H1 (cell line): ENCODE data around the gene CHCHD3. TPM values are rescaled to one million over a fixed set of nuclear protein-coding genes. Genes with fewer than 3 reads are reported as not detected.

Experiments
- CTCF ChIA-PET: fragments of 300-600 bp; sonication (Branson Sonifier 250); formaldehyde crosslinking; loops from one replicate; lab custom pipeline; 2021; ENCODE audit not compliant: partially characterized antibody; lab: Charles Lee
- POLR2A ChIA-PET: fragments of 300-600 bp; sonication (Branson Sonifier 250); formaldehyde crosslinking; loops from one replicate; lab custom pipeline; 2021; ENCODE audit warnings: inconsistent platforms; ENCODE audit not compliant: partially characterized antibody; lab: Charles Lee
- DNase-seq, 2 experiments: peaks; one replicate each; pipeline versions ENCODE4 v3.0.0 to v3.0.0-alpha.2; 2010 to 2022; ENCODE audit warnings: low spot score in 2 of 2, low read depth in 1 of 2, mixed read lengths in 1 of 2
- FAIRE-seq: peaks from 2 replicates; lab custom pipeline; 2011; peaks lifted over from hg19 to GRCh38; lab: Jason Lieb, UNC
- H2AFZ ChIP-seq: 2 replicates; pipeline ENCODE4 v1.8.1; 2012; ENCODE audit warnings: low read length, inconsistent platforms
- H2AK5ac ChIP-seq: 2 replicates; pipeline ENCODE4 v1.6.1; 2013; ENCODE audit warnings: low read depth, low read length
- H2BK120ac ChIP-seq: replicated peaks from 2 replicates; pipeline ENCODE3; 2013; ENCODE audit warnings: low read depth, low read length, inconsistent platforms
- H2BK12ac ChIP-seq: 2 replicates; pipeline ENCODE4 v1.6.1; 2013; ENCODE audit warnings: low read depth, low read length
- H2BK15ac ChIP-seq: 2 replicates; pipeline ENCODE4 v1.6.1; 2013; ENCODE audit warnings: low read length
- H2BK20ac ChIP-seq: 2 replicates; pipeline ENCODE4 v1.6.1; 2013; ENCODE audit warnings: low read length
- H2BK5ac ChIP-seq: 2 replicates; pipeline ENCODE4 v1.6.1; 2013; ENCODE audit warnings: low read depth, low read length
- H3K14ac ChIP-seq: 2 replicates; pipeline ENCODE4 v1.6.1; 2013; ENCODE audit warnings: inconsistent platforms; ENCODE audit not compliant: insufficient read length
- H3K18ac ChIP-seq: 2 replicates; pipeline ENCODE4 v1.6.1; 2013; ENCODE audit warnings: low read length; ENCODE audit errors: extremely low read depth
- H3K23ac ChIP-seq: 2 replicates; pipeline ENCODE4 v1.6.1; 2013; ENCODE audit warnings: inconsistent platforms; ENCODE audit not compliant: insufficient read length
- H3K23me2 ChIP-seq: 2 replicates; pipeline ENCODE4 v1.6.1; 2013; ENCODE audit warnings: low read depth, low read length
- H3K27ac ChIP-seq: 2 replicates; pipeline ENCODE4 v1.6.1; 2011; ENCODE audit warnings: low read depth, low read length, inconsistent platforms
- H3K27me3 ChIP-seq, 4 experiments: replicated peaks in 1 of 4; 1 replicate in 1 of 4; 2 replicates in 3 of 4; pipeline versions ENCODE4 v1.6.1 to v1.8.1; 2011 to 2013; ENCODE audit warnings: low read length in 3 of 4, mild to moderate bottlenecking in 3 of 4, inconsistent platforms in 2 of 4, mixed read lengths in 2 of 4, moderate library complexity in 1 of 4; ENCODE audit not compliant: control insufficient read depth in 3 of 4, insufficient read depth in 3 of 4; ENCODE audit errors: extremely low read depth in 1 of 4
- H3K36me3 ChIP-seq, 4 experiments: 2 replicates each; pipeline versions ENCODE4 v1.6.1 to v1.8.1; 2011 to 2013; ENCODE audit warnings: mild to moderate bottlenecking in 4 of 4, low read length in 3 of 4, moderate library complexity in 2 of 4, control low read depth in 1 of 4, inconsistent platforms in 1 of 4; ENCODE audit not compliant: insufficient read depth in 4 of 4, control insufficient read depth in 2 of 4
- H3K4ac ChIP-seq: replicated peaks from 2 replicates; pipeline ENCODE3; 2013; ENCODE audit warnings: low read length, low read depth, mixed read lengths, inconsistent platforms; ENCODE audit not compliant: insufficient read length
- H3K4me1 ChIP-seq, 4 experiments: replicated peaks in 1 of 4; 1 replicate in 1 of 4; 2 replicates in 3 of 4; pipeline versions ENCODE4 v1.6.1 to v1.8.1; 2011 to 2013; ENCODE audit warnings: low read length in 3 of 4, inconsistent platforms in 2 of 4, mixed read lengths in 1 of 4; ENCODE audit not compliant: insufficient read depth in 4 of 4, control insufficient read depth in 3 of 4
- H3K4me2 ChIP-seq, 2 experiments: 2 replicates each; pipeline versions ENCODE4 v1.6.1 to v1.8.1; 2011 to 2013; ENCODE audit warnings: low read depth in 2 of 2, low read length in 2 of 2, control low read depth in 1 of 2, inconsistent platforms in 1 of 2, mild to moderate bottlenecking in 1 of 2; ENCODE audit not compliant: insufficient read depth in 1 of 2
- H3K4me3 ChIP-seq, 4 experiments: fragments of 200-600, 300-600 bp in 1 of 4; sonication (generic), shearing (Covaris generic), sonication (Bioruptor Twin) in 1 of 4; 2 replicates each; pipeline versions ENCODE4 v1.5.1 to v1.8.1; 2011 to 2016; ENCODE audit warnings: low read length in 4 of 4, low read depth in 3 of 4, control low read depth in 2 of 4, inconsistent platforms in 2 of 4, mild to moderate bottlenecking in 2 of 4, mixed read lengths in 1 of 4, moderate library complexity in 1 of 4; ENCODE audit not compliant: insufficient read depth in 2 of 4; ENCODE audit errors: extremely low read depth in 1 of 4
- H3K56ac ChIP-seq: replicated peaks from 2 replicates; pipeline ENCODE3; 2013; ENCODE audit warnings: low read depth, mild to moderate bottlenecking, mixed read lengths, low read length, inconsistent platforms; ENCODE audit not compliant: insufficient read length
- H3K79me1 ChIP-seq: 2 replicates; pipeline ENCODE4 v1.6.1; 2013; ENCODE audit warnings: low read depth, low read length, control low read depth
- H3K79me2 ChIP-seq, 2 experiments: 2 replicates each; pipeline versions ENCODE4 v1.6.1 to v1.8.1; 2012 to 2013; ENCODE audit warnings: low read length in 2 of 2, mild to moderate bottlenecking in 2 of 2, inconsistent platforms in 1 of 2; ENCODE audit not compliant: insufficient read depth in 2 of 2, control insufficient read depth in 1 of 2
- H3K9ac ChIP-seq, 4 experiments: replicated peaks in 1 of 4; 1 replicate in 1 of 4; 2 replicates in 3 of 4; pipeline versions ENCODE4 v1.6.1 to v1.8.1; 2011 to 2013; ENCODE audit warnings: low read depth in 3 of 4, low read length in 3 of 4, control low read depth in 2 of 4, mild to moderate bottlenecking in 2 of 4, moderate library complexity in 2 of 4, inconsistent platforms in 1 of 4; ENCODE audit errors: extremely low read depth in 1 of 4
- H3K9me3 ChIP-seq, 2 experiments: 2 replicates each; pipeline versions ENCODE4 v1.6.1 to v1.8.1; 2012 to 2013; ENCODE audit warnings: mild to moderate bottlenecking in 2 of 2, moderate library complexity in 2 of 2, control low read depth in 1 of 2, inconsistent platforms in 1 of 2, low read depth in 1 of 2, low read length in 1 of 2, mixed read lengths in 1 of 2; ENCODE audit not compliant: insufficient read depth in 2 of 2
- H4K20me1 ChIP-seq, 2 experiments: replicated peaks in 1 of 2; 2 replicates each; pipeline versions ENCODE3 to v1.8.1; 2011 to 2013; ENCODE audit warnings: inconsistent platforms in 2 of 2, low read length in 2 of 2, mild to moderate bottlenecking in 1 of 2; ENCODE audit not compliant: insufficient read depth in 2 of 2, control insufficient read depth in 1 of 2
- H4K5ac ChIP-seq: 2 replicates; pipeline ENCODE4 v1.6.1; 2013; ENCODE audit warnings: low read length, low read depth, mixed read lengths, inconsistent platforms; ENCODE audit not compliant: insufficient read length
- H4K8ac ChIP-seq: 2 replicates; pipeline ENCODE4 v1.8.0; 2013; ENCODE audit warnings: mild to moderate bottlenecking, moderate library complexity, low read length, inconsistent platforms; ENCODE audit not compliant: insufficient read depth; ENCODE audit errors: extremely low read depth
- H4K91ac ChIP-seq: replicated peaks from 2 replicates; pipeline ENCODE3; 2013; ENCODE audit warnings: low read length, mixed read lengths, inconsistent platforms; ENCODE audit not compliant: insufficient read length
- ASH2L ChIP-seq: fragments of 200-600, 300-600 bp; sonication (generic); IDR thresholded peaks from one replicate; pipeline ENCODE4 v1.7.1; 2017; ENCODE audit warnings: low read length
- BCL11A ChIP-seq, 2 experiments: IDR thresholded peaks; one replicate each; pipeline ENCODE4 v1.6.1; 2011; ENCODE audit warnings: low read depth in 2 of 2, low read length in 2 of 2, mild to moderate bottlenecking in 2 of 2
- EZH2 ChIP-seq: fragments of 200-600 bp; sonication (generic); IDR thresholded peaks from 2 replicates; pipeline ENCODE4 v1.7.1; 2012; ENCODE audit warnings: low read depth, mild to moderate bottlenecking, moderate library complexity, low read length, inconsistent platforms; ENCODE audit not compliant: severe bottlenecking
- KDM4A ChIP-seq: IDR thresholded peaks from one replicate; pipeline ENCODE4 v1.7.1; 2012; ENCODE audit warnings: low read depth, mild to moderate bottlenecking, moderate library complexity, low read length, inconsistent platforms; ENCODE audit not compliant: severe bottlenecking
- POLR2A ChIP-seq, 2 experiments: IDR thresholded peaks; 1 replicate in 1 of 2; 2 replicates in 1 of 2; pipeline ENCODE4 v1.6.1; 2011; ENCODE audit warnings: low read depth in 2 of 2, low read length in 2 of 2, mild to moderate bottlenecking in 2 of 2; ENCODE audit errors: control extremely low read depth in 1 of 2
- POLR2AphosphoS5 ChIP-seq: IDR thresholded peaks from 2 replicates; pipeline ENCODE4 v1.6.1; 2011; ENCODE audit warnings: low read depth, low read length
- RXRA ChIP-seq: IDR thresholded peaks from 2 replicates; pipeline ENCODE4 v1.6.1; 2011; ENCODE audit warnings: low read depth, mild to moderate bottlenecking, low read length, moderate library complexity; ENCODE audit not compliant: insufficient read depth
- SP1 ChIP-seq: IDR thresholded peaks from 2 replicates; pipeline ENCODE4 v1.6.1; 2011; ENCODE audit warnings: low read depth, low read length
- SP2 ChIP-seq: IDR thresholded peaks from 2 replicates; pipeline ENCODE4 v1.6.1; 2012; ENCODE audit warnings: mild to moderate bottlenecking, low read length, inconsistent platforms
- TEAD4 ChIP-seq: IDR thresholded peaks from 2 replicates; pipeline ENCODE4 v1.6.1; 2012; ENCODE audit warnings: low read depth, low read length, inconsistent platforms, mixed read lengths
- WGBS, 2 experiments: shearing (Covaris generic) in 1 of 2; methylation state at CpG; one replicate each; pipeline versions ENCODE4 v1.1.6 to v1.1.7; 2013 to 2015; ENCODE audit warnings: low lambda C conversion rate in 2 of 2, mixed read lengths in 2 of 2, inconsistent platforms in 1 of 2, low coverage in 1 of 2, missing lambda C conversion rate in 1 of 2; ENCODE audit not compliant: insufficient replicate concordance in 2 of 2, insufficient coverage in 1 of 2, insufficient read length in 1 of 2; ENCODE audit errors: extremely low coverage in 1 of 2, missing lambda C conversion rate in 1 of 2; 5-methylcytosine and 5-hydroxymethylcytosine counted together
- polyA plus RNA-seq, 7 experiments: library from polyadenylated mRNA; depleted of rRNA in 3 of 7; stranded (reverse) in 5 of 7; unstranded in 2 of 7; fragments of >200 nt in 5 of 7; fragments of 200-250 nt in 2 of 7; gene quantifications; 1 replicate in 5 of 7; 2 replicates in 1 of 7; 4 replicates in 1 of 7; pipeline versions ENCODE4 v1.2.1 to v1.2.3, GENCODE V29; 2011 to 2013; ENCODE audit warnings: missing spikeins in 2 of 7, mixed read lengths in 2 of 7
- total RNA-seq: library from RNA; stranded (reverse); fragmentation: NEBNext Ultra II Directional; extraction: Animal tissue kit (Norgen Biotek cat#: 25700); gene quantifications from 2 replicates; pipeline ENCODE4 v1.2.1, GENCODE V29; 2021

CHCHD3 gene
- total and polyA plus RNA-seq, 2 of the 8 experiments (the other 6 are each of a cell fraction or from before 2014, with no cell fraction given), result 42.9 to 137 TPM

GRCh38 chr7:132855901-132856300 lies 226.0 kb downstream of the CHCHD3 start:
- FAIRE-seq (peak; percentile 7), DNase-seq (no peak)
- no peaks in the 10 kb centered on the region for H3K9me3 ChIP-seq
- H3K79me2 ChIP-seq, result 0 out of 4 replicates have a peak, but pooled peaks cover 0 to 8% of the 10 kb centered on the region in 2 experiments
- no peak overlapping the region for H2BK5ac ChIP-seq
- CTCF ChIA-PET, result interaction anchor here (1.1 to 3.0 kb wide), 2 partner anchors 12 to 28 kb away, joined by 3 to 8 read pairs; no protein-coding TSS in a partner anchor
- POLR2A ChIA-PET, result no interaction called here
- no peaks in the 10 kb centered on the region; the same call in 1 of the 2 replicates for H3K79me1 ChIP-seq
- no peak overlapping the region for H3K56ac ChIP-seq
- peaks cover 0 to 3% (median under 1%) of the 10 kb centered on the region in 4 experiments; a peak in 1 of 7 replicates for H3K4me1 ChIP-seq
- no peaks in the 10 kb centered on the region for H3K23me2 ChIP-seq
- no peak overlapping the region for H3K18ac ChIP-seq
- peaks cover 0 to 3% (median 0%) of the 10 kb centered on the region in 4 experiments; a peak in 1 of 7 replicates for H3K27me3 ChIP-seq
- no peak overlapping the region for H3K23ac ChIP-seq
- no peak overlapping the region for H3K4me3 ChIP-seq
- H3K4me2 ChIP-seq, result no peak overlapping the region
- no peaks in the 10 kb centered on the region for H3K36me3 ChIP-seq
- H2BK12ac ChIP-seq, result no peak overlapping the region
- no peak overlapping the region for H3K9ac ChIP-seq
- 75% methylated on average over 2 of the region's 2 CpGs; no CpG with 5 or more reads in 1 of the 2 experiments for WGBS, 2 experiments
- no peak overlapping the region for H2BK120ac ChIP-seq
- no peak overlapping the region for H3K14ac ChIP-seq
- H2AK5ac ChIP-seq, result no peak overlapping the region
- H2AFZ ChIP-seq, result no peak overlapping the region
- no peak overlapping the region for H4K91ac ChIP-seq
- no peak overlapping the region for H4K5ac ChIP-seq
- no peak overlapping the region for H3K4ac ChIP-seq
- H3K27ac ChIP-seq, result no peak overlapping the region
- H4K20me1 ChIP-seq, result no peaks in the 10 kb centered on the region
- no peak overlapping the region for H2BK15ac ChIP-seq
- H4K8ac ChIP-seq, result no peak overlapping the region
- no peak overlapping the region for H2BK20ac ChIP-seq
- TF ChIP-seq SP2 (no peak), RXRA (no peak), SP1 (no peak), BCL11A (IDR thresholded peaks at IDR 0.05; ENCODE audit: low read depth in 2 of 2, low read length in 2 of 2) (no peak), ASH2L (no peak), EZH2 (no peak), KDM4A (no peak), POLR2AphosphoS5 (no peak), POLR2A (IDR thresholded peaks at IDR 0.05; ENCODE audit: control extremely low read depth in 1 of 2, low read depth in 2 of 2, low read length in 2 of 2) (no peak), TEAD4 (no peak)
